ENCODE data around the gene NRCAM. TPM values are rescaled to one million over a fixed set of nuclear protein-coding genes. Genes with fewer than 3 reads are reported as not detected.

NRCAM gene
- total RNA-seq, 1 donor from 2014 or later = 11.0 TPM

- DNase-seq (ENCODE audit: low read depth) = no peak
- TF ChIP-seq CTCF (conservative IDR thresholded peaks at IDR 0.05; ENCODE audit: low read depth, low read length) = no peak
- no peak overlapping the region for H3K4me3 ChIP-seq (ENCODE audit: low read depth, low read length)
Measured at GRCh38 chr7:108324053-108325038, 131.9 kb downstream of the NRCAM start.

GRCh38 chr7:108322925-108323832 lies 133.1 kb downstream of the NRCAM start:
- H3K4me3 ChIP-seq (ENCODE audit: low read depth, low read length) = no peak overlapping the region
- DNase-seq (ENCODE audit: low read depth) = no peak
- TF ChIP-seq CTCF (conservative IDR thresholded peaks at IDR 0.05; ENCODE audit: low read depth, low read length) = no peak

- no peak for TF ChIP-seq CTCF (conservative IDR thresholded peaks at IDR 0.05; ENCODE audit: low read depth, low read length)
- no peak for DNase-seq (ENCODE audit: low read depth)
- H3K4me3 ChIP-seq (ENCODE audit: low read depth, low read length) = no peak overlapping the region
Measured at GRCh38 chr7:108322046-108322445, 134.2 kb downstream of the NRCAM start.

GRCh38 chr7:108321359-108321758 lies 134.9 kb downstream of the NRCAM start:
- no peak overlapping the region for H3K4me3 ChIP-seq (ENCODE audit: low read depth, low read length)
- DNase-seq (ENCODE audit: low read depth) = no peak
- TF ChIP-seq CTCF (conservative IDR thresholded peaks at IDR 0.05; ENCODE audit: low read depth, low read length) = no peak

- no peak for TF ChIP-seq CTCF (conservative IDR thresholded peaks at IDR 0.05; ENCODE audit: low read depth, low read length)
- H3K4me3 ChIP-seq (ENCODE audit: low read depth, low read length) = no peak overlapping the region
- no peak for DNase-seq (ENCODE audit: low read depth)
Measured at GRCh38 chr7:108316708-108317107, 139.5 kb downstream of the NRCAM start.

GRCh38 chr7:108314551-108314950 lies 141.7 kb downstream of the NRCAM start:
- no peak for TF ChIP-seq CTCF (conservative IDR thresholded peaks at IDR 0.05; ENCODE audit: low read depth, low read length)
- no peak for DNase-seq (ENCODE audit: low read depth)
- H3K4me3 ChIP-seq (ENCODE audit: low read depth, low read length) = no peak overlapping the region

All from epithelial cell of proximal tubule (primary cell).